ENCODE data around the gene DLAT.
"Not testable (repeated sequence)": the region's sequence is repeated elsewhere in the genome, so short reads cannot be mapped to it uniquely, and the experiment has no call there.

DLAT gene

DNA sequence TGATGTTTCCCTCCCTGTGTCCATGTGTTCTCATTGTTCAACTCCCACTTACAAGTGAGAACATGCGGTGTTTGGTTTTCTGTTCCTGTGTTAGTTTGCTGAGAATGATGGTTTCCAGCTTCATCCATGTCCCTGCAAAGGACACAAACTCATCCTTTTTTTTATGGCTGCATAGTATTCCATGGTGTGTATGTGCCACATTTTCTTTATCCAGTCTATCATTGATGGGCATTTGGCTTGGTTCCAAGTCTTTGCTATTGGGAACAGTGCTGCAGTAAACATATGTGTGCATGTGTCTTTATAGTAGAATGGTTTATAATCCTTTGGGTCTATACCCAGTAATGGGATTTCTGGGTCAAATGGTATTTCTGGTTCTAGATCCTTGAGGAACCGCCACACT is 21.4 kb downstream of the DLAT start:
- DNase-seq (ENCODE audit: low read depth in 1 of 2, low spot score in 1 of 2), result not testable (repeated sequence)

DNA sequence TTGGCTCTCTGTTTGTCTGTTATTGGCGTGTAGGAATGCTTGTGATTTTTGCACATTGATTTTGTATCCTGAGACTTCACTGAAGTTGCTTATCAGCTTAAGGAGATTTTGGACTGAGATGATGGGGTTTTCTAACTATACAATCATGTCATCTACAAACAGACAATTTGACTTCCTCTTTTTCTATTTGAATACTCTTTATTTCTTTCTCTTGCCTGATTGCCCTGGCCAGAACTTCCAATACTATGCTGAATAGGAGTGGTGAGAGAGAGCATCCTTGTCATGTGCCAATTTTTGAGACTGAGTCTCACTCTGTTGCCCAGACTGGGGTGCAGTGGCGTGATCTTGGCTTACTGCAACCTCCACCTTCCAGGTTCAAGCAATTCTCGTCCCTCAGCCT is 23.0 kb downstream of the DLAT start:
- not testable (repeated sequence) for DNase-seq (ENCODE audit: low read depth in 1 of 2, low spot score in 1 of 2)

- DNase-seq (ENCODE audit: low read depth in 1 of 2, low spot score in 1 of 2), result no peak
These were observed 24.6 kb downstream of the DLAT start for GRCh38 chr11:112049777-112050176.

DNA sequence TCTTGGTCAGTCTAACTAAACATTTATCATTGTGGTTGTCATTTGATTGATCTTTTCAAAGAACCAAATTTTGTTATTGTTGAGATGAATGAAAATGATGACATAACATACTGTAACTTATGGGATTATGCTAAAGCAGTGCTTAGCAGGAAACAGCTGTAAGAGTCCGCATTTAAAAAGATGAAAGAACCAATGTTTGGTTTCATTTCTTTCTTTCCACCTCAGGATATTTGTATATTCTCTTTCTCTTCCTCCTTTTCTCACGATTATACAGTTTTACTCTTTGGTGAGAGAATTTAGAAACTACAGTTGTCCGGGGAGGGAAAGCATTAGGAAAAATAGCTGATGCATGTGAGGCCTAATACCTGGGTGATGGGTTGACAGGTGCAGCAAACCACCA is 25.5 kb downstream of the DLAT start:
- no peak for DNase-seq (ENCODE audit: low read depth in 1 of 2, low spot score in 1 of 2)

DNA sequence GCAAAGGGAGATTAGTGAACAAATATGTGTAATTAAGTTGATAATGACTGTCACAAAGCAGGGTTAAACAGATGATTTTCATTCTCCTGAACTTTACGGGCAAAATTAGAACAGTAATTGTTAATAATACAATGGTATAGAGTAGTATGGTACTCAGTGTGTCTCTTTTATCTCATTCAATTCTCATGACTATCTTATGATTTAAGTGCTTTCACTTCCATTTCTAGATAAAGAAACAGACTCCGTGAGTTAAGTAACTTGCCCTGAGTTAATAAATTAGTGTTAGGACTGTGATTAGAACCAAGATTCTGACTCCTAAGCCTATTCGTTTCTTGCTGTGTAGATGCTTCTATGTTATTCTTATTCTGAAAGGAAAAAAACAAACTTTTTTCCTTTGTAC is 26.6 kb downstream of the DLAT start:
- no peak for DNase-seq (ENCODE audit: low read depth in 1 of 2, low spot score in 1 of 2)

- no peak for DNase-seq (ENCODE audit: low read depth in 1 of 2, low spot score in 1 of 2)
These were observed 32.0 kb downstream of the DLAT start for GRCh38 chr11:112057170-112057569.

GRCh38 chr11:112058103-112058502 is 32.9 kb downstream of the DLAT start:
- no peak for DNase-seq (ENCODE audit: low read depth in 1 of 2, low spot score in 1 of 2)

- DNase-seq (ENCODE audit: low read depth in 1 of 2, low spot score in 1 of 2), result no peak
These were observed 37.7 kb downstream of the DLAT start for GRCh38 chr11:112062923-112063322.

DNA sequence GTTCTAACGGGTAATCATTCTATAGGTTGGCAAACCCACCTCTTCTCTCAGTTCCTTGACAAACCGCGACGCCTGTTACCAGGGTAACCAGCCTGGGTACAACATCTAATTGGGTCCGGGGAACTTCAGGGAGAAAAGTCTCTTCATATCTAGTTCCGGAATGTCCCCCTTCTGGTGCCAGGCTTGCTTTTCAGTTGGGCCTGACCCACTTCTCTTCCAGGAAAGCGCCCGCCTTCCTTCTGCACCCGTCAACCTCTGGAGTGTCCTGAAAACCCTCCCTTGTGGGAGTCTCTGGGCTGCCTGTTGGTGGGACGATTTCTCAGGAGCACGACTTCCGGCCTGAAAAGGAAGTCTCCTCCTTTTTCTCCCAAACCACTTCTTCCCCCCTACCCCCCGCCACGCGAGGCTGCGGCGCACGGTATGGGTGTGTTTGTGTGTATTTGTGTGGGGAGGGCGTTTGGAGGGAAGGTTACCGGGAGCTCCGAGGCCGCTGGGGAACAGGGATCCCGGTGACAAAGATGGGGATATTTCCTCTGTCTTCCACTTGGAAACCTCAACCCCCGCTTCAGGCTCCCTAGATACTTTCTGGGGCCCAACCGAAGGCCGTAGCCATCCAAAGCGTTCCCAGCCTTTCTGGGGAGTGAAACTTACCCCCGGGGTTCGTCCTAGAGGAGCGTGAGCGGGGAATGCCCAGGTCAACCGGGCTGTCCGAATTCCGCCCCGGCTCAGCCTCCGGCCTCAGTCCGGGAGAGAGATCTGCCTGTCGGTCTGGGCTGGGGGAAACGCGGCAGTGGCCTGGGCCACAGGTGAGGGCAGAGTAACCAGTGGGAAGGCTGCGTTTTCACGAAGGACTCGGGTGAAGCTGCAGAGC is 49.0 kb downstream of the DLAT start, which contains the start of the genes NKAPD1 and PIH1D2:
NKAPD1 (plus strand) TSS at position 359 of the 871 bp plus-strand sequence. CDS start 1,276 bp downstream, outside the sequence.
PIH1D2 (minus strand) TSS at position 77 of the 871 bp plus-strand sequence. CDS start 843 bp downstream, outside the sequence.
- peak; percentile 55 to 56 for DNase-seq (ENCODE audit: low read depth in 1 of 2, low spot score in 1 of 2)

- no peak for DNase-seq (ENCODE audit: low read depth in 1 of 2, low spot score in 1 of 2)
These were observed 57.5 kb downstream of the DLAT start for GRCh38 chr11:112082729-112083128.

DNA sequence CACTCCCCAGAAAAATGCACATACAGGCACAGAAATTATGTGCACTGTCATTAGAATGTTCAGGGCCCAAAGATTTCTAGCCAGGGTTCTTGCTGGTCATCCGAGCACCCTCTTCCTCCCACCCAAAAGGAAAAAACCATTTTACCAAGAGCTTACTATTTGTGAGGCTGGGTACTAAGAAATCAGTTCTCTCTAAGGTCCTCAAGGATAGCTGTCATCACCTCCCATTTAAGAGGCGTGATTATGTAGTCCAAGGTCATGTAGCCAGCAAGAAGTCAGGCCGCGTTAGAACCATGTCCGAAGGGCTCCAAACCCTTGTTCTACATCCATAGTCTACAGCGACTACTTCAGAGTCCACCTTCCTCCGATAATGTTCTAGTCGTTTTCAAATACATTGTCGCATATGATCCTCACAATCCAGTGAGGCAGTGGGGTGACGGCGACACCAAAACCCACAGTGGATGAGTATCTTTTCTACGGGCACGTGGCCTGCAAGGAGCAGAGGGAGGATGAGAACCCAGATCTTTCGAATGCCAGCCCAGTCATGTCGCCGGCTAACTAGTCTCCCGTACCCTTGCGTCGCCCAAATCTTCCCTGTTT is 60.7 kb downstream of the DLAT start:
- peak in 1 of 2 donors; percentile 26 for DNase-seq (ENCODE audit: low read depth in 1 of 2, low spot score in 1 of 2)

DNA sequence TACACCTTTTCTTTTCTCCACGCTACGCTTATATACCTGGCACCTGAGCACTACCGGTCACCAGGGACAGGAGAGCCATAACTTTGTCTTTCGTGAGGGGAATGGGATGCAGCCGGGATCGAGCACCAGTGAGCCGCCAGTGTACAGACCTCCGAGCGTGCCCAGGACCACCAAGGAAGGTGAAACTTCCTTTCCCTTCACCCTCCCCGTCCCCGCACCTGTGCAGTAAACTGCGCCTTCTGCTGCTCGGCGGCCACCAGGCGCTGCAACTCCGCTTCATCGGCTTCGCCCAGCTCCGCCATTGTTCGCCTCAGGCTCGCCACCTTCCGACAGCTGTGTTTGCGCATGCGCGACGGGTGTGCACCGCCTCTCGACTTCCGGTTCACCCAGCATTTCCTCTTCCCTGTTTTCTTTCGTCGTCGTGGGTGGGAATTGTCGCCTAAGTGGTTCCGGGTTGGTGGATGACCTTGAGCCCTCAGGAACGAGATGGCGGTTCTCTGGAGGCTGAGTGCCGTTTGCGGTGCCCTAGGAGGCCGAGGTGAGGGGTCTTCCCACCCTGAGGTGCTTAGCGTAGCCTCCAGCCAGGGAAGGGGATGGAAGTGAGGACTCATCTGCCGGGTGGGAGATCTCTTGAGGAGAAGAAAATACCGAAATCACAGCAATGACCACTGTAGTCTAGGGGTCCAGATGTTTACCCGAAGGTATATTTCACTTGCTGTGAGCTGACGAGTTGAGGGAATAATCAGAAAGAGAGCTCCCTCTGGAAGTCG is 61.4 kb downstream of the DLAT start, which contains the start of the genes SDHD and TIMM8B:
SDHD (plus strand) TSS at position 452 of the 770 bp plus-strand sequence; CDS start at position 487, 35 bp downstream.
TIMM8B (minus strand) TSS at position 335 of the 770 bp plus-strand sequence; CDS start at position 302, 33 bp downstream.
- peak; percentile 84 to 90 for DNase-seq (ENCODE audit: low read depth in 1 of 2, low spot score in 1 of 2)

DNA sequence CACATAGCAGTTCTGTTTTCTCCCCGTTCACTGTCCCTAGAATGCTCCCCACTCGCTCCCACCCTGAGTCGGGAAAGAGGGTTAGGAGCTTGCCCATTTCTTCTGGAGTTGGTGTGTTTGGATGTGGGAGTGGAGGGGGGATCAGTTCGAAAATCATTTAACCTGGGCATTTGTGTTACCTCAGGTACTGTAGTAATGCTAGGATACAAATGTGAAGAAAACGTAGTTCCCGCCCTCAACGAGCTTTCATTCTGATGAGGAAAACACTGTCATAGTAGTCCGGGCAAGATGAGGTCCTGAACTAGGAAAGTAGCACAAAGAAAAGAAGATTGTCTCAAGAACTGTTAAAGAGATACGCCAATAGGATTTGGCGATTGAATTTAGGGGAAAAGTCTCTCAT is 62.0 kb downstream of the DLAT start:
- no peak for DNase-seq (ENCODE audit: low read depth in 1 of 2, low spot score in 1 of 2)

- not testable (repeated sequence) for DNase-seq (ENCODE audit: low read depth in 1 of 2, low spot score in 1 of 2)
These were observed 70.1 kb downstream of the DLAT start for GRCh38 chr11:112095302-112095701.

DNA sequence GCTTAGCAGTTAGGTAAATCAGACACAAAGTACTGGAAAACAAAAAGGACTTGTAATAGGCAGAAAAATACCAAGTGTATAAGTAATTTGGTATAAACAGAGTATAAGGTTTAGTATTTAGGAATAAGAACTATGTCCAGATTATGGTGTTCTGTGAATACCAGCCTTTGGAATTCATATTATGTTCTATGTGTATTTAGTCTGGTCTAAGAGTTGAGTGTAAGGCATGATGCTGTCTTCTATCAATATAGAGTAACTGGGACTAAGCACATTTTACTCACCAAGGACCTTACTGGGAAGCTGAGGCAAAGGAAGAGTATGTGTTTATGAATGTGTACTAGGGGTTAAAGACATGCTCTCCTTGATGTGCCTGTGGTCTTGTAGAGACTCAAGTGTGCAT is 71.0 kb downstream of the DLAT start:
- DNase-seq (ENCODE audit: low read depth in 1 of 2, low spot score in 1 of 2), result no peak

- no peak for DNase-seq (ENCODE audit: low read depth in 1 of 2, low spot score in 1 of 2)
These were observed 72.7 kb downstream of the DLAT start for GRCh38 chr11:112097734-112098528.

DNA sequence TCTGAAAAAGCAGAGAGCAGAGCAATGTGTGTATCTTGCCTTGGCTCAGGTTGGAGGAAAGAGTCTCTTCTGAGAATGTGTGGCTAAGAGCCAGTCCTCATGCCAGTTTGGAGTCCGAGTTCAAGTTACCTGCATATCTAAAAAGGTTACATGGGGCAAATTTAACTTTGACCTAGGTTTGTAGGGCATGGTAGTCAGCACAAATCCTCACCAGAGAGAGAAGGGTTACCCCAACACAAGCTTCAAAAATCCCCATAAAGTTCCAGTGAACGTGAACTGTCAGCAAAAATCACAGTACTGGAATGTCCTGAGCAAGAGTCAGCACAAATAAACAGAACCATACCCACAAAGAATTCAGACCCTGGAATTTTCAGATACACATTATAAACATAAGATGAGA is 75.3 kb downstream of the DLAT start:
- DNase-seq (ENCODE audit: low read depth in 1 of 2, low spot score in 1 of 2), result no peak

GRCh38 chr11:112103446-112103845 is 78.2 kb downstream of the DLAT start:
- DNase-seq (ENCODE audit: low read depth in 1 of 2, low spot score in 1 of 2), result no peak

DNA sequence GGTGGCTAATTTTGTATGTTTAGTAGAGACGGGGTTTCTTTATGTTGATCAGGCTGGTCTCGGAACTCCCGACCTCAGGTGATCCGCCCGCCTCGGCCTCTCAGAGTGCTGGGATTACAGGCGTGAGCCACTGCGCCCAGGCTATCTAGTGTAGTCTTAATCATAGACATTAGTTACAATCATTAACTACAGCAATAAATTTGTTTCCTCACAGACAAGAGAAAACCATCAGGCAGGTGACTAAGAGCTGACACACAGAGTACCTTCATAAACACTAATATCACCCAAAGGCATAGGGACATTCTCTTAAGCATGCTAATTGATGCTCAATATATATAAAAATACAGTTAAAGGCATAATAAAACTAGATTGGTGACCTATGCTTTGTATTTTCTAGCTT is 80.9 kb downstream of the DLAT start:
- no peak for DNase-seq (ENCODE audit: low read depth in 1 of 2, low spot score in 1 of 2)
